PFSK-1 (cell line): Measurements from ENCODE around the gene HECTD1.

ENCODE experiments used
- FOXP2 ChIP-seq: optimal IDR thresholded peaks from 2 replicates; pipeline ENCODE3; 2011; ENCODE audit warnings: borderline replicate concordance, control low read depth, inconsistent platforms; ENCODE audit not compliant: insufficient read depth; ENCODE audit errors: extremely low read length, extremely low read depth
- POLR2AphosphoS5 ChIP-seq: IDR thresholded peaks from 2 replicates; pipeline ENCODE4 v1.6.1; 2012; ENCODE audit warnings: low read depth, mild to moderate bottlenecking, control low read depth, low read length, moderate library complexity
- SIN3A ChIP-seq: IDR thresholded peaks from 2 replicates; pipeline ENCODE4 v1.6.1; 2012; ENCODE audit warnings: mild to moderate bottlenecking, low read length, moderate library complexity, borderline replicate concordance; ENCODE audit not compliant: insufficient read depth
- TAF1 ChIP-seq: IDR thresholded peaks from 2 replicates; pipeline ENCODE4 v1.6.1; 2012; ENCODE audit warnings: low read length, control low read depth, borderline replicate concordance; ENCODE audit not compliant: insufficient read depth
- TF ChIP-seq, protein P1 (sequence below), 2 experiments: IDR thresholded peaks; 2 replicates each; pipeline versions ENCODE4 v1.6.1 to v1.8.0; 2011 to 2012; ENCODE audit warnings: low read depth in 2 of 2, low read length in 2 of 2, control low read depth in 1 of 2, inconsistent platforms in 1 of 2, mild to moderate bottlenecking in 1 of 2, moderate library complexity in 1 of 2; ENCODE audit not compliant: insufficient read depth in 1 of 2

HECTD1 gene

DNA sequence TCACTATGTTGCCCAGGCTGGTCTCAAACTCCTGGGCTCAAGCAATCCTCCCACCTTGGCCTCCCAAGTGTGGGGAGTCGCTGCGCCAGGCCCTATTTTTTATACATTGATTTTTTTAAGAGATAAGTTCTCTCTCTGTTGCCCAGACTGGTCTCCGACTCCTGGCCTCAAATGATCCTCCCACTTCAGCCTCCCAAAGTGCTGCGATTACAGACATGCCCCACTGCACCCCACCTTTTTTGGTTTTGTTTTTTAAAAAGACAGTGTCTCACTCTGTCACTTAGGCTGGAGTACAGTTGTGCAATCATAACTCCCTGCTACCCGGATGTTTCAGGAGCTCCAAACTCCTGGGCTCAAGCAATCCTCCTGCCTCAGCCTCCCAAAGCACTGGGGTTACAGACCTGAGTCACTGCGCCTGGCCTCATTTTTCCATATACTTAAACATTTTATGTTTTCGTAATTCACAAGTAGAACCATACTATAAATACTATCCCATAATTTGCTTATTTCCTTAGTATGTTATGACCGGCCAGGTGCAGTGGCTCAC is 16.8 kb downstream of the HECTD1 start:
- no peak for TF ChIP-seq TAF1
- TF ChIP-seq, protein P1, sequence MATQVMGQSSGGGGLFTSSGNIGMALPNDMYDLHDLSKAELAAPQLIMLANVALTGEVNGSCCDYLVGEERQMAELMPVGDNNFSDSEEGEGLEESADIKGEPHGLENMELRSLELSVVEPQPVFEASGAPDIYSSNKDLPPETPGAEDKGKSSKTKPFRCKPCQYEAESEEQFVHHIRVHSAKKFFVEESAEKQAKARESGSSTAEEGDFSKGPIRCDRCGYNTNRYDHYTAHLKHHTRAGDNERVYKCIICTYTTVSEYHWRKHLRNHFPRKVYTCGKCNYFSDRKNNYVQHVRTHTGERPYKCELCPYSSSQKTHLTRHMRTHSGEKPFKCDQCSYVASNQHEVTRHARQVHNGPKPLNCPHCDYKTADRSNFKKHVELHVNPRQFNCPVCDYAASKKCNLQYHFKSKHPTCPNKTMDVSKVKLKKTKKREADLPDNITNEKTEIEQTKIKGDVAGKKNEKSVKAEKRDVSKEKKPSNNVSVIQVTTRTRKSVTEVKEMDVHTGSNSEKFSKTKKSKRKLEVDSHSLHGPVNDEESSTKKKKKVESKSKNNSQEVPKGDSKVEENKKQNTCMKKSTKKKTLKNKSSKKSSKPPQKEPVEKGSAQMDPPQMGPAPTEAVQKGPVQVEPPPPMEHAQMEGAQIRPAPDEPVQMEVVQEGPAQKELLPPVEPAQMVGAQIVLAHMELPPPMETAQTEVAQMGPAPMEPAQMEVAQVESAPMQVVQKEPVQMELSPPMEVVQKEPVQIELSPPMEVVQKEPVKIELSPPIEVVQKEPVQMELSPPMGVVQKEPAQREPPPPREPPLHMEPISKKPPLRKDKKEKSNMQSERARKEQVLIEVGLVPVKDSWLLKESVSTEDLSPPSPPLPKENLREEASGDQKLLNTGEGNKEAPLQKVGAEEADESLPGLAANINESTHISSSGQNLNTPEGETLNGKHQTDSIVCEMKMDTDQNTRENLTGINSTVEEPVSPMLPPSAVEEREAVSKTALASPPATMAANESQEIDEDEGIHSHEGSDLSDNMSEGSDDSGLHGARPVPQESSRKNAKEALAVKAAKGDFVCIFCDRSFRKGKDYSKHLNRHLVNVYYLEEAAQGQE (IDR thresholded peaks at IDR 0.05; ENCODE audit: insufficient read depth in 1 of 2, low read depth in 2 of 2, low read length in 2 of 2): no peak
- no peak for TF ChIP-seq SIN3A
- TF ChIP-seq FOXP2: no peak
- no peak for TF ChIP-seq POLR2AphosphoS5

- TF ChIP-seq, protein P1 (IDR thresholded peaks at IDR 0.05; ENCODE audit: insufficient read depth in 1 of 2, low read depth in 2 of 2, low read length in 2 of 2): no peak
- TF ChIP-seq POLR2AphosphoS5 (no peak), FOXP2 (no peak), SIN3A (no peak), TAF1 (no peak)
These were observed 17.4 kb downstream of the HECTD1 start for GRCh38 chr14:31190219-31190603.

GRCh38 chr14:31189346-31190218 is 18.0 kb downstream of the HECTD1 start:
- TF ChIP-seq TAF1 (no peak), FOXP2 (no peak), POLR2AphosphoS5 (no peak), SIN3A (no peak)
- TF ChIP-seq, protein P1 (IDR thresholded peaks at IDR 0.05; ENCODE audit: insufficient read depth in 1 of 2, low read depth in 2 of 2, low read length in 2 of 2): no peak

DNA sequence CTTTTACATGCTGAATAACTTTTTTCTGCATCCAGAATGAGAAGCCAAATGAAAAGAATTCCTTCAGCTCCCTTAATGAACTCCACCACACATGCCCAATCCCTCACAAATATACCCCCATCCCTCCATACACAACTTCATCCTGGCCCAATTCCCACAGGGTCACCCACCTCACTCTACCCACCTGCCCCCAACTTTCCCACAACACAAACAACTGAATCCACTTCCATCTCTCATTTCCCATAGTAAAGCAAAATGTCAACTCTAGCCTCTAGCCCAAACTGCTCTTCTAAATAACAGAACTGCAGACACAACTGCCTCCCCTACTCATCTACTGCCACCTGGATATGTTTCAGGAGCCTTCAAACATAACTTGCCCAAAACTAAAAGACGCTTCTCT is 18.8 kb downstream of the HECTD1 start:
- TF ChIP-seq SIN3A (no peak), FOXP2 (no peak), POLR2AphosphoS5 (no peak), TAF1 (no peak)
- TF ChIP-seq, protein P1 (IDR thresholded peaks at IDR 0.05; ENCODE audit: insufficient read depth in 1 of 2, low read depth in 2 of 2, low read length in 2 of 2): no peak
